NCI-H82 treated with DMSO at 0.1 percent for 48 hours (cell line): Measurements from ENCODE around the gene METTL17.
"Not testable (repeated sequence)": the region's sequence is repeated elsewhere in the genome, so short reads cannot be mapped to it uniquely, and the experiment has no call there.

ENCODE experiments used
- DNase-seq: peaks from one replicate; lab custom pipeline; 2025; ENCODE audit not compliant: unreplicated experiment; lab: John Stamatoyannopoulos, UW

METTL17 gene

GRCh38 chr14:21023817-21024584 lies 34.2 kb downstream of the METTL17 start:
- no peak for DNase-seq

DNA sequence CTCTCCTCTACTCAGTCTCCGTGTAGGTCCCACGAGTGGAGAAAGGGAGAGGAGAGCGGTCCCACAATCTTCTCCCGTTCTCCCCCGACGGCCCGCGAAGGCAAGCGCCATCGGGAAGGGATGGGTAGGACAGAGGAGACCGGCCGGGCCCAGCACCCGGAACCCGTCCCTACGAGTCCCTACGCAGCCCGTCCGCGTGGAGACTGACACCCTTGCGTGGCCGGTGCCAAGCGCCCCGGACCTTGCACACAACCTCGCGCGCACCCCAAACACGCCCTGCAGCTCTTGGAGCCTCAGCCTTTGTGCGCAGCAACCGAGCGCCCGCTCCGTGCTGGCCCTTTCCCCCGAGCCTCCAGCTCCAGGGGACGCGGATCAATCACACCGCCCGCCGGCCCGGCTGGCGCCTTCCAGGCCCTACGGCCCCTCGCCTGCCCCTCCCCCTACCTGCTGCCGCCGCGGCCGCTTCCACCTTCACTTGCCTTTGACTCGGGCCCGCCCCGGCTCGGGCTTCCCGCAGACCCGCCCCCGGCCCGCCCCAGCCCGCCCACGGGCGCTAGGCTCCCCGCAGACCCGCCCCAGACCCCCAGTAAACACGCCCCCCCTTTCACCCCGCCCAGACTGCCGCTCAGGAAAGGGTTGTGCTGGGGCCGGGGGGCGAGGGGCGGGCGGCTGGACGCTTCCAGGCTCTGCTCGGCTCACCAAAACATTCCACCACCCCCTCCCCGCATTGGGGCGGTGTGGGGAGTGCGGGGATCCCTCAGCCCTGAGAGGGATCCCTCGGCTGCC lies 35.0 kb downstream of the METTL17 start, which contains the start of gene NDRG2:
NDRG2 (minus strand) TSS at position 477 of the 786 bp plus-strand sequence. CDS start 1,746 bp downstream, outside the sequence.
- DNase-seq = no peak

- DNase-seq = no peak
These were observed 35.8 kb downstream of the METTL17 start for GRCh38 chr14:21025371-21026273.

DNA sequence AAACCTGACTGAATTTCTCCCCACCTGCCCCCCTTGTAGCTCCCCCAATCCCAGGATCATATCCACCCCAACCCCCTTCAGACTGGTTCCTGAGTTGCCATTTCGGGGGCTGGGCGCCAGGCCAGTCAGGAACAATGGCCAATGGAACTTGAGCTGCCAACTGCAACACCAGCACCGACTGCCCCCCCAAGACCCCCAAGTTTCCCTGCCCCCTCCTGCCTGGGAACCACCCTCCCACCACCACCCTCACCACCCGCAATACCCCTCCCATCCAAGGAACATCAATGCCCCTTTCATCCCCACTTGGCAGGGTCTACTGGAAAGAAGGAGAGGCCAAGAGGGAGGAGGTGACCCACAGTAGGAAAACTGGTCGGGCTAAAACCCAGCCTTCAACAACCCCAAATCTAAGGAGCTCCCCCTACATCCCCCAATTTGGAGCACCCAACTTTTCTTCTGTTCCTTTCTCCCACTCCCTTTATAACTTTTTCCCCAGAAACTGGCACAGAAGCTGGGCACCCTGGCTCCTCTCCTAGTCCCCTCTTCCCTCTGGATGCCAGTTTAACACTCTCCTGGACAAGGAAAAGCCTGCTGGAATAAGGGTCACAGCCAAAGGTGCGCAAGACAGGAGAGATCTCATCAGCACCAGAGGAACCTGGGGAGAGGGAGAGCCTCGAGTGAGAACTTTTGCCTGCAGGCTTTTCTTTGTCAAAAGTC lies 36.7 kb downstream of the METTL17 start:
- no peak for DNase-seq

DNA sequence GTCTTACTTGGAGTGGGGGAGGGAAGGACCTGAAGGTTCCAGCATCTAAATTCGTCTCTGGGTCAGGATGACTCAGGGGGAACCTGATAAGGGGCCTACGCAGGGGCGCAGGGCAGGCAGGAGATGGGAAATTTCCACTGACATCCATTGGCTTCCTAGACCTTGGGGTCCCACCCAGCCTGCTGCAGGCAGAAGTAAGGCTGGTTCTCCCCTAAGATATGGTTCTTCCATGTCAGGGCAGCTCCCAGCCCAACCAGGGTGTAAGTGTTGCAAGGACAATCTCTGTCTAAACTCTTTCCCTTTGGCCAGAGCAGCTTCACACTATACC lies 37.2 kb downstream of the METTL17 start:
- no peak for DNase-seq

DNA sequence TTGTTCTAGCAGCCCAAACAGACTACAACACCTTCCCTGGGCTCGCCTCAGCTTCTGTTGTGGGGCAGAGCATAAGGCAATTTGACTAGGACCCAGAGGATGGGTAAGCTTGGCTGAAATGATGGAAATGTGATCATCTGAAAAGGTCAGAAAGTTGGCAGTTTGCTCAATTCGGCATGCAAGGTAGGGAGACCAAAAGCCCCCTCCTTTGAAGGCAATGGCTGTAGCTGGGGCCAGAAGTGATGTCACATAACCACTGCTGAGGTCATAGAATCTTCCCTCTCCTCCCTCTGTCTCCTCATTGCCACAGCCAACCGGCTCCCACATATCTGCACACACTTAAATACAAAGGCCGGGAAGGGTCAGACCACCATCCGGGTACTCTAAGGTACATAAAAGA lies 40.1 kb downstream of the METTL17 start, which contains the start of gene TPPP2:
TPPP2 (plus strand) TSS at position 301 of the 400 bp plus-strand sequence. CDS start 365 bp downstream, outside the sequence.
- DNase-seq = no peak

DNA sequence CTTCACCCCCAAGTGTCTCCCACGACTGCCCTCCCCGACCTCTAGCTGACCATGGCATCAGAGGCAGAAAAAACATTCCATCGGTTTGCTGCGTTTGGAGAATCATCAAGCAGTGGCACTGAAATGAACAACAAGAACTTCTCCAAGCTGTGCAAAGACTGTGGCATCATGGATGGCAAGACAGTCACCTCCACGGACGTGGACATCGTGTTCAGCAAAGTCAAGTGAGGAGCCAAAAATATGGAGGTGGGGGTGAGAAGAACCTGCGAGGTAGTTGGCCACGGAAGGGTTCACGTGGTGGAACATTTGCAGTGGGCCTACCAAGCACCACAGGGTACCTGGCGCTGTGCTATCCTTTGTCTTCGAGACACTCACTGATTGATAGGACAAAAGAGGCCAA lies 40.8 kb downstream of the METTL17 start:
- DNase-seq = no peak

DNA sequence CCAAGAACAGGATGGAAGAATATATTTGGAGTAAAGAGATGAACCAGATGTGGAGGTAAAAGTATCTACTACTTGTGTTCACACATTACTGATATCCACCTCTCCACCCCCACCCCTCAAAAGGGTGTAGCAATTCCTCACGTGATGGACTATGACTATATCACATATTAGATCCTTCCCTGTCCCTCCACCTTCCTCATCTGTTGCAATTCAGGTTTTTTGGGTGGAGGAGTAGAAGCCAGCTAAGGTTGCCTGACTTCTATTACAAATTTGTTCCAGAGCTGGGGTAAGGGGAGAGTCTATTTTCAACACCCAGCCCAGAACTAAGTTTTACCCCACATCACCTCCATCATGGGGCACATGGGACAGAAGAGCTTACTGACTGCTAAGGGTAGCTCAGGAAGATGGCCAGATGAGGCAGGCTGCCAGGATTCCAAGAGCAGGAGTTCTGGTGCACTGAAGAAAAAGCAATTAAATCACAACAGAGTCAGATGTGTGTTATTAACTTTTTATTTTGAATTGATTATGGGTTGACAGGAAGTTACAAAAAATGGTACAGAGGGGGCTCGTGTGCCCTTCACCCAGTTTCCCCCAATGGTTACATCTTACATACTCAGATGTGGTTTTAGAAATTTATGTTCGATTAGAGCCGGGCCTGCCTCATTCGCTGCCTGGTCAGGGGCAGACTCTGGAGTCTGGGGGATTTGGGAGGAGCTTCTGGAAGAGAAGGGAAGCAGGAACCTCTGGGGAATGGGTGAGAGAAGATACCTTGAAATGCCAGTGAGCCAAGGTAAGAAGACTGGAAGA lies 42.7 kb downstream of the METTL17 start:
- DNase-seq = no peak

GRCh38 chr14:21033133-21033698 lies 43.4 kb downstream of the METTL17 start:
- no peak for DNase-seq

GRCh38 chr14:21034707-21035106 lies 44.9 kb downstream of the METTL17 start, which contains the start of gene RNASE13:
Gene RNASE13, minus strand, starts transcription at chr14:21034807. Its CDS starts 519 bp downstream, at chr14:21034288.
- DNase-seq = no peak

DNA sequence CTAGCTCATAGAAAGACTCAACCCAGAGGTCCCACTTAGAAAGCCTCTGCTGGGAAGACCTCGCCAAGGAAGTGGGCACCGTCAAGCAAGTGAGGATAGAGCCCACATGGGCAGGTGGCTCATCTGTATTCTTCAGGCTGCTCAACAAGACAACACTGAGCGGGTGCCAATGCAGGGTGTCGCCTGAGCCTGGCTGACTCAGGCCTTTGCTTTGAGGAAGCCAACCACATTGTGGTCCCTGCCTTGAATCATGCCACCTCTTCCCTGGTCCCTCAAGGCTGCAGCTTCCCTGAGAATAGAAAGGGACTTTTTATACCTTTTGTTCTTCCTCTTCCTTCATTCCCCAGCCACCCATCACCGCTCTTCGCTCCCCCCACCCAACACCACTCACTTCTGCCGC lies 47.0 kb downstream of the METTL17 start:
- no peak for DNase-seq

GRCh38 chr14:21037156-21037555 lies 47.4 kb downstream of the METTL17 start:
- DNase-seq = peak; percentile 78

GRCh38 chr14:21038441-21039422 lies 49.0 kb downstream of the METTL17 start:
- peak; percentile 69 for DNase-seq

GRCh38 chr14:21039585-21040369 lies 50.0 kb downstream of the METTL17 start:
- DNase-seq = no peak

GRCh38 chr14:21040370-21040925 lies 50.7 kb downstream of the METTL17 start:
- DNase-seq = no peak

GRCh38 chr14:21040941-21041340 lies 51.2 kb downstream of the METTL17 start:
- not testable (repeated sequence) for DNase-seq
